DOHH2 (cell line): Measurements from ENCODE around the gene DNPH1.

Experiments
- EZH2phosphoT487 ChIP-seq: fragments of 200-600 bp; sonication (generic); IDR thresholded peaks from 2 replicates; pipeline ENCODE4 v1.6.1; 2017; ENCODE audit warnings: borderline replicate concordance, mild to moderate bottlenecking, antibody characterized with exemption, low read length, moderate library complexity, mixed read lengths
- TF ChIP-seq, protein P1 (sequence below): fragments of 200-600 bp; sonication (generic); IDR thresholded peaks from one replicate; pipeline ENCODE4 v1.5.1; 2014; ENCODE audit warnings: antibody characterized with exemption, mild to moderate bottlenecking, low read depth, low read length; ENCODE audit not compliant: poor library complexity, severe bottlenecking

DNA sequence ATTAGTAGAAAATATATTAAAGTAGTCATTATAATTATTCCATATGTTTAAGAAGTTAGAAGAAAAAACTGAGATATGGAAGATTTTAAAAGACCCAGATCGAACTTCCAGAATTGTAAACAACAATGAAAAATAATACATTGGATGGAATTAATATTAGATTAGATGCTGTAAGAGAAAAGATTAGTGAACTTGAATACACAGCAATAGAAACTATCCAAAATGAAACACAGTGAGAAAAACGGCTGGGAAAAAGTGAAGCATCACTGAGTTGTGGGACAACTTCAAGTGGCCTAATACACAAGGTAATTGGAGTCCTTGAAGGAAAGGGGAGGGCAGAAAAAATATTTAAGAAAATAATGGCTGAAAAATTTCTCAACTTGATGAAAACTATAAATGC is 9.8 kb upstream of the DNPH1 start:
- TF ChIP-seq, protein P1, sequence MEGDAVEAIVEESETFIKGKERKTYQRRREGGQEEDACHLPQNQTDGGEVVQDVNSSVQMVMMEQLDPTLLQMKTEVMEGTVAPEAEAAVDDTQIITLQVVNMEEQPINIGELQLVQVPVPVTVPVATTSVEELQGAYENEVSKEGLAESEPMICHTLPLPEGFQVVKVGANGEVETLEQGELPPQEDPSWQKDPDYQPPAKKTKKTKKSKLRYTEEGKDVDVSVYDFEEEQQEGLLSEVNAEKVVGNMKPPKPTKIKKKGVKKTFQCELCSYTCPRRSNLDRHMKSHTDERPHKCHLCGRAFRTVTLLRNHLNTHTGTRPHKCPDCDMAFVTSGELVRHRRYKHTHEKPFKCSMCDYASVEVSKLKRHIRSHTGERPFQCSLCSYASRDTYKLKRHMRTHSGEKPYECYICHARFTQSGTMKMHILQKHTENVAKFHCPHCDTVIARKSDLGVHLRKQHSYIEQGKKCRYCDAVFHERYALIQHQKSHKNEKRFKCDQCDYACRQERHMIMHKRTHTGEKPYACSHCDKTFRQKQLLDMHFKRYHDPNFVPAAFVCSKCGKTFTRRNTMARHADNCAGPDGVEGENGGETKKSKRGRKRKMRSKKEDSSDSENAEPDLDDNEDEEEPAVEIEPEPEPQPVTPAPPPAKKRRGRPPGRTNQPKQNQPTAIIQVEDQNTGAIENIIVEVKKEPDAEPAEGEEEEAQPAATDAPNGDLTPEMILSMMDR: no peak
- no peak for TF ChIP-seq EZH2phosphoT487
